Measurements from ENCODE around the gene MYO18B. TPM values are rescaled to one million over a fixed set of nuclear protein-coding genes. Genes with fewer than 3 reads are reported as not detected.
"Not testable (repeated sequence)": the region's sequence is repeated elsewhere in the genome, so short reads cannot be mapped to it uniquely, and the experiment has no call there.

The MYO18B gene, protein sequence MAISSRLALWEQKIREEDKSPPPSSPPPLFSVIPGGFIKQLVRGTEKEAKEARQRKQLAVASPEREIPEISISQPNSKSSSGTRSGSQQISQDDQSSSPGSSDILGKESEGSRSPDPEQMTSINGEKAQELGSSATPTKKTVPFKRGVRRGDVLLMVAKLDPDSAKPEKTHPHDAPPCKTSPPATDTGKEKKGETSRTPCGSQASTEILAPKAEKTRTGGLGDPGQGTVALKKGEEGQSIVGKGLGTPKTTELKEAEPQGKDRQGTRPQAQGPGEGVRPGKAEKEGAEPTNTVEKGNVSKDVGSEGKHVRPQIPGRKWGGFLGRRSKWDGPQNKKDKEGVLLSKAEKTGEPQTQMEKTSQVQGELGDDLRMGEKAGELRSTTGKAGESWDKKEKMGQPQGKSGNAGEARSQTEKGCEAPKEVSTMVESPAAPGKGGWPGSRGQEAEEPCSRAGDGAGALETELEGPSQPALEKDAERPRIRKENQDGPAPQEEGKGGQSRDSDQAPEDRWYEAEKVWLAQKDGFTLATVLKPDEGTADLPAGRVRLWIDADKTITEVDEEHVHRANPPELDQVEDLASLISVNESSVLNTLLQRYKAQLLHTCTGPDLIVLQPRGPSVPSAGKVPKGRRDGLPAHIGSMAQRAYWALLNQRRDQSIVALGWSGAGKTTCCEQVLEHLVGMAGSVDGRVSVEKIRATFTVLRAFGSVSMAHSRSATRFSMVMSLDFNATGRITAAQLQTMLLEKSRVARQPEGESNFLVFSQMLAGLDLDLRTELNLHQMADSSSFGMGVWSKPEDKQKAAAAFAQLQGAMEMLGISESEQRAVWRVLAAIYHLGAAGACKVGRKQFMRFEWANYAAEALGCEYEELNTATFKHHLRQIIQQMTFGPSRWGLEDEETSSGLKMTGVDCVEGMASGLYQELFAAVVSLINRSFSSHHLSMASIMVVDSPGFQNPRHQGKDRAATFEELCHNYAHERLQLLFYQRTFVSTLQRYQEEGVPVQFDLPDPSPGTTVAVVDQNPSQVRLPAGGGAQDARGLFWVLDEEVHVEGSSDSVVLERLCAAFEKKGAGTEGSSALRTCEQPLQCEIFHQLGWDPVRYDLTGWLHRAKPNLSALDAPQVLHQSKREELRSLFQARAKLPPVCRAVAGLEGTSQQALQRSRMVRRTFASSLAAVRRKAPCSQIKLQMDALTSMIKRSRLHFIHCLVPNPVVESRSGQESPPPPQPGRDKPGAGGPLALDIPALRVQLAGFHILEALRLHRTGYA (N-terminal part only)
- total RNA-seq: 0.31 TPM

DNA sequence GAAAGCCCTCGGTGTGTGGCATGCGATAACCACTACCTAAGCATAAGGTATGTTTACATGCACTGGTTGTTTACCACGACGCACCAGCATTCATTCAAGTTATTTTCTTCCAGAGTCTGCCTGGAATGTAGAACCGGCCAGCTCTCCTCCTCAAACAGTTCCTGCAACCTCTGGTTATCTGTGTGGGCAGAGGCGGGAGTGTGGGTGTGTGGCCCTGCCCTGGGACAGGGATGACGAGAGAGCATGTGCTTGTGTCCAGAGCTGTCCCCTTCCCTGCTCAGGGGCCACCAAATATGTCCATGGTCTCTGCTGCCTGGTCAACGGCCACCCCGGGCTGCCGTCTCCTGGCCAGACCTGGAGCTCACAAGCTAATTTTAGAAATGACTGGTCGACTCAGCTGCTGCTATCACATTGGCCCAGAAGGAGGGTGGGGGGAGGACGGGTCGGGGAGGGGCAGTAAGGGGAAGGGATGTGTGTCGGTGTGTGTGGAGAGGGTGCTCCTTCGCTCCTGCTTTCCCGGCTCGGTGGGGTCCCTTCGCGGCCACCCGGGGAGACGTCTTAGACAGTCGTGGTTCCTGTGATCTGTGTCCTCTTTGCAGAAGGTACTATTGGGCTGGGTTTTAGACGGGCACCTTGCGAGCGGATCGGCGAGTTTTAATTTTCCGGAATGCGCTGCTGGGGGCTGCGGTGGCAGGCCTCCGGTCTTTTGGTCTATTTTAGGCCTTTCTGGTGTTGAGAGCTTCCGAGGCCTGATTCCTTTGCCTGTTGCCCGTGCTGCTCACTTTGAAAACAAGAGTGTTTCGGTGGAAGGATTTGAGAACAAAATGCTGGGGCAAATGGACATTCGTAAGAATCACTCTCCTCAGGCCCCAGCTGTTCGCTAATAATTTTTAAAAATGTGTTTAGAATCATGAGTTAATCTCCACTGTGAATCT is at the start of gene MYO18B:
MYO18B (plus strand) TSS at position 497 of the 935 bp plus-strand sequence. CDS start 18,905 bp downstream, outside the sequence.
- no peak for DNase-seq

DNA sequence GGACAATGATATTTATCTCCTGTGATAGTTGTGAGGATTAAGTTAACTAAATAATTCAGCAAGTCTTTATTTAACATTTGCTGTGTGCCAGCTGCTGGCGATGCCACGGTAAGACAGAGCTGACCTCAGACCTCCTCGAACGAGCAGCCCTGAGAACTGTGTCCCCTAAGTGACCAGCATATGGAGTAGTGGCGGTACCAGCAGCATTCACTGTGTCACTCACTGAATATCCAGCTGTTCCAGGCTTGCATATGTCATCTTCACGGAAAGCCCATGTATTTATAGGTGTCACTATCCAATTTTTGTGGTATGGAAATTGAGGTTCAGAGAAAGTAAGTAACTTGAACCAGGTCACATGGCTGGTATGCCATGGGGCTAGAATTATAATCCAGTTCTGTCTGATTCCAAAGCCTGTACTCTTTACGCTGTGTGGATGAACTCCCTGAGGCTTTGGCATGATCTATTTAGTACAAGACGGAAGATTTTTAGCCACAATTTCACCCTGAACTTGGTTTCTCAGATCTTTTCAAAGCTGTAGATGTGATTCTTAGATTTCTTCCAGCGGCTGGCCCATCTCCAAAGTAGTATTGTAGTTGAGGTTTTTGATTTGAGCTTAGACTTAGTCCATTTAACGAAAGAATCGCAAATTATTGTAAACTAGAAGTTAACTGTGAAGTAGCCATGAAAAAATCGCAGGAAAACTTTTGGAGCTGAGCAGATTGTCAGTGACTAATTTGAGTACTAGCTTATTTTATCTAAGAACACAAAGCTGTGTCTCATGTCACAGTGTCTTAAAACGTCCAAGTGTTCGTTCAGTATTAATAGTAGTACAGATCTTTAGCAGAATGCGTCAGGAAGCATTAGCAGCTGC is 49.4 kb upstream of the MYO18B start:
- DNase-seq: no peak

DNA sequence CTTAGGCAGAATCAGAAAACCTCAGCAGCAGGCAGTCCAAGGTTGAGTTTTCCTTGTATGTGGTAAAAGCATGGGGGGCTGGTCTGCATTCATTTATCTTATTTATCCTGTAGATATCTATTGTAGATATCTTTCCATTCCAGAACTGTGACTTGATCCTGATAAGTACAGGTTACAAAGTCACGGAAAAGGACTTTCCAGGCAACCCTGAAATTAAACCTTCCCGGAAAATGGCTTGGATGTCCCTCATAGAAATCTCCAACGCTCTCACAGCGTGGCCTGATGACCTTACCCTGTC is 48.8 kb upstream of the MYO18B start:
- no peak for DNase-seq

DNA sequence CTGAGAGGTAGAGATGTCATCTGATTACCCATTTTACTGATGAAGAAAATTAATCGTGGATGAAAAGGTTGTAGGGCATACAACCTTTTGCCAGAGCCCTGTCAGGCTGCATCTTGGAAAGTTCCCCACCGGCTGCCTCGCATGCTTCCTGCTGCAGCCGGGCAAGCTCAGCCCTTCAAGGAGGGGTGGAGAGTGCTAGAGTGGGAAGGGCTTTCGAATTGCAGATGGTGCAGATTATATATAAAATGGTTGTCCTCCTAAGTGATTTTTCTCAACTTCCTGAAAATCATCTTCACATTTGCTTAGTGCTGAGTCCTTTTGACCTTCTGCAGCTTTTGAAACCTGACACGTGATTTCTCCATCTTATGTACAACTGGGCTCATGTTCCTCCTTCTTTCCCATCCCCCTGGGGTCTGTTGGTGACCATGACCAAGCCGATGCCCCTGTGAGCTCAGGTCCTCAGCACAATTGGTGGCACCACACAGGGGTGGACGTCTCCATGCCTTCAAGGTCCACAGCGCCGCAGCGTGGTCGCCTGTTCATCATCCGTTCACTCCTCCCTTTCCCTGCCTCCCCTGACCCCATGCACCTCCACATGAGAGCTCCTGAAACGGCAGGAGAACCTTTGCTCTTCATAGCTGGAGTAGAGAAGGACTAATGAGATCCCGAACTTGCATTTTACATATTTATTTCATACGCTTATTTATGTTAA is 47.6 kb upstream of the MYO18B start:
- no peak for DNase-seq

DNA sequence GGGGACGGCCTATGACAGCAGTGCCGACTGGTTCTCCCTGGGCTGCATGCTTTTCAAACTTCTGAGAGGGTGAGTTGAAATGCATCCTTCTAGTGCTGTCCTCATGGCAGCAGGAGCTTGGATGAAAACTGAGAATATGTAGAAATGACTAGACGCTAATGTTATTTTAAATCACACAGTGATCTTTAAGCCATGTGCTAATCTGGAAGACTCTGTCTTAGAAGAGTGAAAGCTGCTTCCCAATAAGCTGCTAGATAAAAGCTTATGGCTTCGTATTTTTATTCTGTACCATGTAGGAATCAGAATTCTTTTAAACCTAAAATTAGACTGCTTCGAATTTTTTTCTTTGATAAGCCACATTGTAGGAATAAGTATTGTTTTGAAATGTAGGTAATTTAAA is 46.8 kb upstream of the MYO18B start:
- DNase-seq: no peak

DNA sequence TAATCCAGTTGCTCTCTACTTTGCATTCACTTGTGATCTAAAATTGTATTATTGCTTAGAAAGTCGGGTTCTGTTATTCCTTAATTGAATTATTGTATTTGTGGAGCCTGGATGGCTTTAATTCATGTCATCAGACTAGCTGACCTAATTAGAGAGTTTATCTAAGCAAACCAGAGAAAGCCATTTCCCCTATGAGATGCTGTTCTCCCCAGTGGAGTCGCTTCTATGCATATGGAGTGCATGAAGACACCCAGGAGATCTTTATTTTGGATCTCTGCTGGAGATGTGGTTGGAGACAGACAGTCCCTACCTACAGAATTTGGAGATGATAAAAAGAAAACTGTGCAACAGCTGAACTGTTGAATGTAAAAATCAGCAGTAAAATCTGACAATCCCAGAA is 45.2 kb upstream of the MYO18B start:
- no peak for DNase-seq

DNA sequence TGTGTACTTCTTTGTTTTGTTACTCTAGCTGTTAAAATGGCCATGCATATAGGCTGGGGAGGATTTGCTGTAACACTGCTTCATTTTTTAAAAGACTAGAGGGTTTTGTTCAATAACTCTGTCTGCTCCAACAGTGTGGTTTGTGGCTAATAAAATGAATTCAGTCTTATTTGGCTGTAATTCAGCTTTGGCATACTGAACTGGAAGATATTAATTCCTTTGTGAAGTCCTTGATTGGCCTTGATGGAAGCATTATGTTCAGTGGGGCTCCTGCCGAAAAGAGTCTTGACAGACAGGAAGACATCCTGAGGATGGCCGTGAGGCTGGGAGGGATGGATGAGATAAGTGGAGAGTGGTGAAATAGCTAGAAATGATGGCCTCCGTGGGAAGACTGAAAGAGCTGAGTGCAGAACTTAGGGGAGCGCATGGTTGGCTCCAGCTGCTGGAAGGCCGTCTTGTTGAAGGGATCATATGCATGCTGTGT is 44.8 kb upstream of the MYO18B start:
- no peak for DNase-seq

DNA sequence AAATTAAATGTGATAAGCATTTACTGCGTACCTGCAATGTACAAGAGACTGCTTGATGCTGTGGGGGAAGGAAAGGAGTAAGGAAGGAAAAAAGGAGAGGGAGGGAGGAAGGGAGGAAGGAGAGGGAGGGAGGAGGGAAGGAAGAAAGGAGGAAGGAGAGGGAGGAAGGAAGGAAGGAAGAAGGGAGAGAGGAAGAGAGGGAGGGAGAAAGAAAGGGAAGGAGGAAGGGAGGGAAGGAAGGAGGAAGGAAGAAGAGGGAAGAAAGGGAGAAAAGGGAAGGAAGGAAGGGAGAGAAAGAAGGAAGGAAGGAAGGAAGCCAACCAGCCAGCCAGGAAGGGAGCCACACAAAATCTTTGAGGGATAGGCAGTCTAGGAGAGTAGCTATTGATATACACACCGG is 44.0 kb upstream of the MYO18B start:
- no peak for DNase-seq

DNA sequence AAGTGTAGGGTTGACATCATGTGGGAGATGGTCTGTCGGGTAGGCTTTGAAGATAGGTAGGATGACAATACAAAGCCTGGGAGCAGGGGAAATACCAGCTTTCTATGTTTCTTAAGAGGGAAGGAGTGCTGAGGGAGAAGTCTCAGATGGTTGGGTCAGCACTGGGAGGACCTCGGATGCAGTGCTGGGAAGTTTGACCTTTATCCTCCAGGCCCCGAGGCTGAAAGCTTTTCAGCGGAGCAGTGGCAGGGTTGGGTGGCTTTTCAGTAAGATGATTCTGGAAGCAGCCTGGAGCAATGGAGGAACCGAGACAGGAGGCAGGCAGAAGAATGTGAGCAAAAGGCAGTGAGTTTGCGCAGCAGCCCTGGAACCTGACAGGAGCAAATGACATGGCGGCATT is 43.5 kb upstream of the MYO18B start:
- no peak for DNase-seq

DNA sequence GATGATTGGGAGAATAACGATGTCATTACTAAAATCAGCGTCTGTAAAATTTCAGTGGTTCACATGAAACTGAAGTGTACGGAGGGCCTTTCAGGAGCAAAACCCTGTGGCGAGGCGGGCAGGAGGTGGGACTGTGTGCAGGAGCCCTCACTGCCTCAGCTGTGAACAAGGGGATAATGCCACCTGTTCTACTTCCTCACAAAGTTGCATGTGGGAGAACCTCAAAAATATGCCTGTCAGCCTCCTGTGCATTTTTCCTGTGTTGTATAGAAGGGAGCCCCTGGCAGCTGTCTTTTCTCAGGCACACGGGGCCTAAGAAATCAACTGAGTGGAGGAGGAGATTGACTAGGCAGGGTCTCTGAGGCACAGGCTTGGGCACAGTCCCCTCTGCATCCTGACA is 43.0 kb upstream of the MYO18B start:
- no peak for DNase-seq

DNA sequence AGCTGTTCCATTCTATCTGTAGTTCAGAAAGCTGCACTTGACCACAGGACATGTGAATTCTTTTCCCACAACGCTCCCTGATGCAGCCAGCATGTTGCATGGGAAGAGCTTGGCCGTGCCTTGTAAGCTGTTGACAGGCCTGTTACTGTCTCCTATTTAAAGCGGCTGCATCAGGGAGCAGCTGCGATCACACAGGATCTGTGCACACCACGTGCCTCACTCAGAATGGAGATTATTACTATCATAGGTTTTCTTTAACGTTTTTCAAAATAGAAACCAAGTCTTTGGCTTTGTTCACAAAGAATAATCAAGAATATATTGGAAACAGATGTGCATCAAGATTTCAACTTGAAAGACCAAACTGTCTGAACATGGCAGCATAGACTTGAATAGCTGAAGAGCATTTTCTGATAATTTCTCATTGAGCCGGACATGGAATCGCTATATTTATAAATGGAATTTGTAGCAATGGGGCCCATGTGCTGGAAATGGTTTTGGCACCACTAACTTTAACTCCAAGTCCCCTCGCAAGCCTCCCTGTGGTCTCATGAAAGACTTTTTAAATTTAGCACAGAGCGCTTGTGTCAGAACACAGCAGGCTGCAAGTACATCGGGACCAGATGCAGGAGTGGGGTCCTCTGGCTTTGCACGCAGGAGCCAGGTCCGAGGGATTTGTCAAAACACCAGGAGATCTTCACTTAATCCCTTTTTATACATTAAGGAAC is 40.8 kb upstream of the MYO18B start:
- DNase-seq: peak; percentile 48

DNA sequence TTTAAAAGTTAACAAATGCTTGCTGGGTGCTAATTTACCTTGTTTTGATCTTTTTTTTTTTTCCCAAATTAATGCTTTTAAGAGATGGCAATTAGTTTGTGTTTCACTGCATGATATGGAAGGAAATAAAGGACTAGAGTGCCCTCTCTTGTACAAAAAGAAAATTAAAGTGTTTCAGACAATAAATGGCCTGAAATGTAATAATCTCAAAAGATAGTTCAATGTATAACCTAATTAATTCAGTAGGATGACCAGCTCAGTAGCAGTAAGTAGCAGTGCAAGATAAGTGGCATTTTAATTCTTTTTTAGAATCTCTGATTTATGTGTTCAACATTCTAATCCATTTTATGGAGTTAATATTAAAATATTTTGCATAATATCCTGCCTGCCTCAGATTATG is 39.9 kb upstream of the MYO18B start:
- no peak for DNase-seq

DNA sequence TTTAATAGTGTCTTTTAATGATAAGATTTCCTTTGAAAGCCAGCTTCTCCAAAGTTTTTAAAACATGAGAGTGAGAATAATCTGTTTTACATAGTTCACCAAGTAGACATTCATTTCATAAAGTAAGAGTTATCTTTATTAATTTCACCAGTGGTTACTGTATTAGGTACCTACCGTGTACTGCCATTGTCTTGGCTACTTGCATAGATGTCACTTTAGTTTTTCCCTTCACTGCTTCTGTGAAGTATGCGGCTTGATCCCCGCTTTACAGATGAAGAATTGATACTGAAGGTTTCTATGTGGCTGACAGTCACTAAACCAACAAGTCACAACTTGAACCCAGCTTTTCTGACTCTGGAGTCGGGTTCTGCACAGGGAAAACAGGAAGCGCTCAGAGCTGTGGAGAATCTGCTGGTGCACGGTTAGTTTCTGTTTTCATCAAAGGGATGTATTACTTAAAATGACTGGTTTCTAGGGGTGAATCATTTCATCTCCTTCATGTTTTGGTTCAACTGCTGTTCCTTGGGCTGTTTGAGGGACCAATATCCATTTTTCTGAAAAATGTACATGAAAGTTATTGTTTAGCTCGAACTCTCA is 39.3 kb upstream of the MYO18B start:
- no peak for DNase-seq

DNA sequence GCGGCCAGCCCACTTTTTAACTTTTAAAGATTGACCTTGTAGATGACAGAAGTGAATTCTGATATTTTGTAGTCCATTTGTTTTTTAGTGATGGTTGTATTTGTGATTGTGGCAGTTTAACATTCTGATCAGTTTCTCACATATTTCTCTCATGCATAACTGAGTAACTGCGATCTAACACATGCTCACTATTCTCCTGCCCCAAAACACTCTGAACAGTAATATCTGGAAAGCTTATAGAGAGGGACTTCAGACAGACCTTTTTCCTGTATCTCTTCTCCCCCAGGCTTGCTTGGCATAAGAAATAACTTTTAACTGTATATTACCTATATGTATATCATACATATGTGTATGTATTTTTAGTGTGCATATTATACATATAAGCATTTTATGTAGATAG is 37.3 kb upstream of the MYO18B start:
- no peak for DNase-seq

DNA sequence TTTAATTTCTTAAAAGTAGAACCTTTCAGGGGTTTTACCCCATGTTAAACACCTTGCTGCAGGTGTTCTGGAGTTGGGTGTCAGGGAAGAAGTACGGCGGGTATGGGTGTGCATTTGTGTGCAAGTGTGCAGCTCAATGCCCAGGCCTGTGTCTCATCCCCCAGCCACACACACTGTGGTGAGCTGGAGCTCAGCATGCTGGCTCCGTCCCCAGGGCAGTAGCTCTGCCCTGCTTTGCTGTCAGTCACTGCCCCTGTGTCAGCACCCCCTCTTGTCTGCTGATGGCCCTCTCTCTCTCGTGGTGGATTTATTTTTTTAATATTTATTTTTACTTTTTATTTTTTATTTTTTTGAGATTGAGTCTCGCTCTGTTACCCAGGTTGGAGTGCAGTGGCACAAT is 35.8 kb upstream of the MYO18B start:
- no peak for DNase-seq

DNA sequence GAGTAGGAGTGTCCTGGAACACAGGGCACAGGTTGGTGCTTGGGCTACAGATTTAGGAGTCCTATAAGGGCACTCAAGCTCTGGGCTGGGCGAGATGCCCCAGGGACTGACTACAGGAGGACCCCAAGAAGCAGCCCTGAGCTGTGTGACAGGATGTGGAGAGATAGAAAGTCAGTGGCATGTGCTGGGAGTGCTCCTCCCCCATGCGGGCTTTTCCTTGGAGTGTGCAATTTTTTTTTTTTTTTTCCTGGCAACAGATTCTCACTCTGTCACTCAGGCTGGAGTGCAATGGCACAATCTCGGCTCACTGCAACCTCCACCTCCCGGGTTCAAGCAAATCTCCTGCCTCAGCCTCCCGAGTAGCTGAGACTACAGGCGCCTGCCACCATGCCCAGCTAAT is 33.6 kb upstream of the MYO18B start:
- not testable (repeated sequence) for DNase-seq

DNA sequence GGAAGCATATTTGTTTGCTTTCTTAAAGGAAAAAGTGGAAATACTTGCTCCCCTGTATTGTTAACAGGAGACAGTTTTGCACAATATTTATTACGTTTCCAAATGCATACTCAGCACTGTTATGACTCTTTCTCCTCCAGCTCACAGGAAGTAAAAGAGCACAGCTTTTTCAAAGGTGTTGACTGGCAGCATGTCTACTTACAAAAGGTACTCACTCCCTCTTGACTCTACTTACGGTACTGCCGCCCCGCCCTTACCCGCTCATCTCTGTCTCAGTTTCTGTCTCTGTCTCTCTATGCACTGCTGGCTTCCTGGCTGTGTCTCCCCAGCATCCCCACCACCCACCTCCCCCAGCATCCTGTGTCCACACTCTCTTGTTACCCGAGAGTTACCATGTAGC is 32.2 kb upstream of the MYO18B start:
- DNase-seq: no peak

DNA sequence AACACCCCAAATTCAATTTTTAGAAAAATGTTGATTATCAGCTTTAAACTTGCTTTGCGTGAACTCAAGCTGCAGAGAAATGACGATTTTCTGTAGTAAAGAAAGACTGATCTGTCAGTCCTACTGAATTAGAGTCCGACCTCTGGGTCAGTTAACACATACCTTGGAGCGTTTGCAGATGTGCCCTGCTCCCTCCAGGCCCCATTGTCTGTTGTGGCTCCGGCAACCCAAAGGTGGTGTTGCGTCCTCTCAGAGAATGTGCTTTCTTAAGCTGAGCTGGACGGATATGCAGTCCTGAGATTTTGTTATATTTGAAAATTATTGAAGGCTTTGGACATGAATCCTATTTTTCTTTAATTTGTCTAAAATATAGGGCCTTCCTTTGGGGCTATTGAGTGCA is 31.5 kb upstream of the MYO18B start:
- no peak for DNase-seq

DNA sequence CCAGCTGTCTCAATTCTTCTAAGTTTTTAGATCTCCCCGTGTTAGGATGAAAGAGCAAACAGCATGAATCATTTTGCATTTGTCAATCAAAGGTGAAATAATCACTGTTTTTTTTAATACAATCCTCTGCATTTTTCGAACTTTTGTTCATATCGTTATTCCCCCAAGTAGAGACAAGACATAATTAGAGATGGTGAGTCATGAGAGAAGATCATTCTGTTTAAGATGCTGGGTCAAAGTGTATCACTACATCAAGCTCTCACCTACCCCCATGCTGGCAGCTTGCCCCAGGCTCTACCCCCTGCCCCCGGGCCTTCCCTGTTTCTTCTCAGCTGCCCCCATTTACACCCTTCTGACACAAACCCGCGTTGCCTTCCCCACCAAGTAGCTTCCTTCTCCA is 30.5 kb upstream of the MYO18B start:
- no peak for DNase-seq
